ENCODE results near the gene CCR8. TPM values are rescaled to one million over a fixed set of nuclear protein-coding genes. Genes with fewer than 3 reads are reported as not detected.

Gene CCR8
- total RNA-seq, 1 experiment from 2014 or later = not detected

DNA sequence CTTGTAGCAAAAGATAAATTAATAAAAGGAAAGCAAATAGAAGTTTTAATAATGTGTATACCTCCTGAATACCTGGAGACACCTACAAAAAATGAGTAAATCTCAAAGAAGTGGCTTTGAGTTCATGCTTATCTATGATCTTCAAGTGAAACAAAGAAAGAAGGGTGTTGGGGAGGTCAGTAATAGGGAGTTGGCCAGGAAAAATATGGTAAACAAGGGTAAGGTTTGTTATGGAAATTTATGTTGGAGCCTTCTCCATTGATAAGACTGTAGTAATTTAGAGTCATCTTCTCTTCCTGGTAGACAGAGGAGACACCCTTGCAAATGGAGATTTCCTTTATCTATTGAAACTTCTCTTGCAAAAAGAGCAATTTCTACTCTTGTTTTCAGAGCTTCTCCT, 6.6 kb upstream of the CCR8 start:
- no peak for ATAC-seq
- no peaks in the 10 kb centered on the region for H4K20me1 ChIP-seq (ENCODE audit: insufficient read depth)
- intact Hi-C loops (cut with micrococcal nuclease) = no loop called here

GRCh38 chr3:39323494-39323893, 6.0 kb upstream of the CCR8 start:
- no TSS peak for BruUV-seq (replicated peaks)
- Histone ChIP-seq H3K27ac (ENCODE audit: low read depth, low read length) (no peak overlapping the region), H3K9me3 (ENCODE audit: control insufficient read depth in 1 of 2, insufficient read depth in 1 of 2, low read depth in 1 of 2, low read length in 2 of 2) (no peaks in the 10 kb centered on the region), H3K4me3 (replicated peaks in 1 of 2; ENCODE audit: low read depth in 1 of 2, low read length in 2 of 2) (no peak overlapping the region), H3K4me2 (ENCODE audit: low read length) (no peak overlapping the region), H3K79me2 (ENCODE audit: insufficient read depth, low read length) (no peaks in the 10 kb centered on the region), H3K27me3 (ENCODE audit: insufficient read depth, low read length) (no peaks in the 10 kb centered on the region), H2AFZ (ENCODE audit: low read depth, low read length, poor library complexity, severe bottlenecking) (no peak overlapping the region), H4K20me1 (ENCODE audit: insufficient read depth) (no peaks in the 10 kb centered on the region), H3K9ac (ENCODE audit: low read length) (no peak overlapping the region), H3K9me2 (ENCODE audit: insufficient read depth) (no peaks in the 10 kb centered on the region), H3K36me3 (ENCODE audit: control insufficient read depth in 1 of 2, insufficient read depth in 2 of 2, low read length in 2 of 2) (no peaks in the 10 kb centered on the region), H3K4me1 (ENCODE audit: control insufficient read depth in 1 of 2, insufficient read depth in 2 of 2, low read length in 2 of 2) (no peaks in the 10 kb centered on the region)
- ChIA-PET CTCF (no interaction called here), RAD21 (ENCODE audit: low non-redundant PET in 1 of 2, low total read pairs in 2 of 2, uncharacterized antibody in 2 of 2, unreplicated experiment in 2 of 2) (no interaction called here), POLR2A (no interaction called here)
- DNase-seq (ENCODE audit: low read depth, low spot score) (no peak), ATAC-seq (no peak)
- intact Hi-C loops (cut with micrococcal nuclease) = no loop called here
- TF ChIP-seq REST (IDR thresholded peaks at IDR 0.05; ENCODE audit: low read depth) = no peak
- TF ChIP-seq EGR1 (IDR thresholded peaks at IDR 0.05; ENCODE audit: low read depth) = no peak
- no peak for TF ChIP-seq MAX (IDR thresholded peaks at IDR 0.05)
- TF ChIP-seq SIN3A (IDR thresholded peaks at IDR 0.05; ENCODE audit: low read depth) = no peak
- no peak for TF ChIP-seq EZH2 (IDR thresholded peaks at IDR 0.05)
- no peak for TF ChIP-seq SP1 (IDR thresholded peaks at IDR 0.05; ENCODE audit: low read depth)
- TF ChIP-seq ZNF274 (IDR thresholded peaks at IDR 0.05; ENCODE audit: low read depth, low read length) = no peak
- no peak for TF ChIP-seq CTCF (IDR thresholded peaks at IDR 0.05 in 2 of 3, conservative IDR thresholded peaks at IDR 0.05 in 1 of 3; ENCODE audit: borderline replicate concordance in 1 of 3, insufficient read depth in 1 of 3, low read depth in 2 of 3, low read length in 2 of 3)
- TF ChIP-seq, protein P1, sequence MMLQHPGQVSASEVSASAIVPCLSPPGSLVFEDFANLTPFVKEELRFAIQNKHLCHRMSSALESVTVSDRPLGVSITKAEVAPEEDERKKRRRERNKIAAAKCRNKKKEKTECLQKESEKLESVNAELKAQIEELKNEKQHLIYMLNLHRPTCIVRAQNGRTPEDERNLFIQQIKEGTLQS (IDR thresholded peaks at IDR 0.05) = no peak
- no peak for TF ChIP-seq POLR2AphosphoS5 (IDR thresholded peaks at IDR 0.05; ENCODE audit: low read depth, low read length)
- no peak for TF ChIP-seq POLR2A (IDR thresholded peaks at IDR 0.05; ENCODE audit: borderline replicate concordance, extremely low read depth, insufficient read depth, insufficient read length)
- no peak for TF ChIP-seq ELF1 (IDR thresholded peaks at IDR 0.05; ENCODE audit: borderline replicate concordance, low read depth)
- TF ChIP-seq EZH2phosphoT487 (IDR thresholded peaks at IDR 0.05; ENCODE audit: borderline replicate concordance) = no peak

More for the DNA sequence above, 6.6 kb upstream of the CCR8 start:
- no peaks in the 10 kb centered on the region for H3K9me2 ChIP-seq (ENCODE audit: insufficient read depth)
- TF ChIP-seq, protein P1 (IDR thresholded peaks at IDR 0.05) = no peak
- no peak for TF ChIP-seq CEBPB (IDR thresholded peaks at IDR 0.05; ENCODE audit: low read depth)
- ChIA-PET POLR2A (no interaction called here), CTCF (no interaction called here), RAD21 (ENCODE audit: low non-redundant PET in 1 of 2, low total read pairs in 2 of 2, uncharacterized antibody in 2 of 2, unreplicated experiment in 2 of 2) (no interaction called here)
- no peak overlapping the region for H3K4me2 ChIP-seq (ENCODE audit: low read length)
- no TSS peak for BruUV-seq (replicated peaks)
- H3K4me3 ChIP-seq (replicated peaks in 1 of 2; ENCODE audit: low read depth in 1 of 2, low read length in 2 of 2) = no peak overlapping the region
- H3K9me3 ChIP-seq (ENCODE audit: control insufficient read depth in 1 of 2, insufficient read depth in 1 of 2, low read depth in 1 of 2, low read length in 2 of 2) = no peaks in the 10 kb centered on the region
- H3K27ac ChIP-seq (ENCODE audit: low read depth, low read length) = no peak overlapping the region
- H3K27me3 ChIP-seq (ENCODE audit: insufficient read depth, low read length) = no peaks in the 10 kb centered on the region
- no peak overlapping the region for H3K9ac ChIP-seq (ENCODE audit: low read length)
- no peak for DNase-seq (ENCODE audit: low read depth, low spot score)
- H3K4me1 ChIP-seq (ENCODE audit: control insufficient read depth in 1 of 2, insufficient read depth in 2 of 2, low read length in 2 of 2) = no peaks in the 10 kb centered on the region
- no peaks in the 10 kb centered on the region for H3K79me2 ChIP-seq (ENCODE audit: insufficient read depth, low read length)
- no peaks in the 10 kb centered on the region for H3K36me3 ChIP-seq (ENCODE audit: control insufficient read depth in 1 of 2, insufficient read depth in 2 of 2, low read length in 2 of 2)
- H2AFZ ChIP-seq (ENCODE audit: low read depth, low read length, poor library complexity, severe bottlenecking) = no peak overlapping the region
